WI38 (cell line): ENCODE measurements around the gene PLVAP.

ENCODE experiments used
- H3K4me3 ChIP-seq: 2 replicates; pipeline ENCODE4 v1.5.1; 2011; ENCODE audit warnings: low read depth, mild to moderate bottlenecking, control low read depth, low read length
- TF ChIP-seq, protein P1 (sequence below): IDR thresholded peaks from 2 replicates; pipeline ENCODE4 v1.5.1; 2012; ENCODE audit warnings: low read depth, mild to moderate bottlenecking, control low read depth, low read length

The PLVAP gene

DNA sequence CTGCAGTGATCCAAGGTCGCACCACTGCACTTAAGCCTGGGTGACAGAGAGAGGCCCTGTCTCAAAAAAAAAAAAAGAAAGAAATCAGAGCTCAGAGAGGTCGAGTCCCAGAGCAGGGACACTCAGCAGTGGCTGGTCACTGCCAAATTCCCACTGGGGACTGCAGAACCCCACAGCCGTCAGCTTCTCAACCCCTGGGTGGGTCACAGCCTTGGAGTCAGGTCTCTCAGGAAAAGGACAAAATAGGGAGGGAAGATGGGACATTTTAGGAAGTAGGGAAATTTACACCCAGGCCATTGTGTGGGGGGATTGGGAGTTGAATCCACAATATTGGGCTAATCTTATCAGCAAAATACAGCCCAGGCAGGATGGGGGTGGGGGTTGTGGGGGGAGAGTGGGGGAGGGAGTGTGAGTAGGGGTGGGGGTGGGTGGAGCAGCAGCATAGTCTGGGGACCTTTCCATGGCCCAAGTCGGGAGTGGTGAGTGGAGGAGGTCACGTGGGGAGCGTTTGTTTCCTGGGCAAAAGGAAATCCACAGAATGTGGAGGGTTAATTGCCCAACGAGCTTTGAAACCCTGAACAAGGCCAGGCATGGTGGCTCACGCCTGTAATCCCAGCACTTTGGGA lies 21.9 kb upstream of the PLVAP start:
- H3K4me3 ChIP-seq = no peak overlapping the region
- TF ChIP-seq, protein P1, sequence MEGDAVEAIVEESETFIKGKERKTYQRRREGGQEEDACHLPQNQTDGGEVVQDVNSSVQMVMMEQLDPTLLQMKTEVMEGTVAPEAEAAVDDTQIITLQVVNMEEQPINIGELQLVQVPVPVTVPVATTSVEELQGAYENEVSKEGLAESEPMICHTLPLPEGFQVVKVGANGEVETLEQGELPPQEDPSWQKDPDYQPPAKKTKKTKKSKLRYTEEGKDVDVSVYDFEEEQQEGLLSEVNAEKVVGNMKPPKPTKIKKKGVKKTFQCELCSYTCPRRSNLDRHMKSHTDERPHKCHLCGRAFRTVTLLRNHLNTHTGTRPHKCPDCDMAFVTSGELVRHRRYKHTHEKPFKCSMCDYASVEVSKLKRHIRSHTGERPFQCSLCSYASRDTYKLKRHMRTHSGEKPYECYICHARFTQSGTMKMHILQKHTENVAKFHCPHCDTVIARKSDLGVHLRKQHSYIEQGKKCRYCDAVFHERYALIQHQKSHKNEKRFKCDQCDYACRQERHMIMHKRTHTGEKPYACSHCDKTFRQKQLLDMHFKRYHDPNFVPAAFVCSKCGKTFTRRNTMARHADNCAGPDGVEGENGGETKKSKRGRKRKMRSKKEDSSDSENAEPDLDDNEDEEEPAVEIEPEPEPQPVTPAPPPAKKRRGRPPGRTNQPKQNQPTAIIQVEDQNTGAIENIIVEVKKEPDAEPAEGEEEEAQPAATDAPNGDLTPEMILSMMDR = no peak

DNA sequence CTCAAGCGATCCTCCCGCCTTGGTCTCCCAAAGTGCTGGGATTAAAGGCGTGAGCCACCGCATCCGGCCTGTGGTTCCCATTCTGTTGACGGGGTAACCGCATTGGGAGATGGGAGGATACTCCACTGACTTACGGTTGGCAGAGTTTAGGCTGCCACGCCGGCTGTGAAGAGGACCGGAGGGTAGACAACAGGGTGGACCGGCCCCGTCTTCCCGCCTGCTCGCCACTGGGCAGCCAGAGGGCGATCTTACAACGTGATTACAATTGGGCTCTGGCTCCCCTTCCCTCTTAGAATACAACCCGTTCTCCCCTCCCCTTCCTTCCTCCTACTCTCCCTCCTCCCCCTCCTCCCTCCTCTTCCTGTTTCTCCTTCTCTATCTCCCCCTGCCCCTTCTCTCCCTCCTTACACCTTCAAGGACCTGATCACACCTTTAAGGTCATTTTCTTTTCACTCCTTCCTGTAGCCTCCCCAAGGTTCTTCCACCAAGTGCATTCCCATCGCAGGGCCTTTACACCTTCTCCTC lies 17.8 kb upstream of the PLVAP start:
- TF ChIP-seq, protein P1 = peak; percentile 44
- H3K4me3 ChIP-seq = no peak overlapping the region

DNA sequence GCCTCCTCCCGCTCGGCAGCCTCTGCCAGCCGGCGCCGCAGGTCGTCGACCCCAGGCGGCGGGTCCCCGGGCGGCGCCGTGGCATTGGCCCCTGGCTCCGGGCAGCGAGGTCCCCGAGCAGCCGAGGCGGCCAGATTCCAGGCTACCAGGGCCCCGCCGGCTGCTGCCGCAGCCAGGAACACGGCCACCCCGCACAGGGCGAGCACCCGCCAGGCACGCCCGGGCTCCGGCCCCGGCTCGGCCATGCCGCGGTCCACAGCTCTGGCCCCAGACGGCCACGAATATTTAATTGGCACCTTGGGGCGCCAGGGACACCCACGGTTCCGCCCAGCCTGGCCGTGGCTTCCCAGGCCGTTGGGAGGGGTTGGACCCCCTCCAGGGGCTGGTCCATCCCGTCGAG lies 16.8 kb upstream of the PLVAP start, which contains the start of gene CCDC194:
Gene CCDC194 (minus strand): TSS at position 283 of the 400 bp plus-strand sequence. CDS start 38 bp downstream, at position 245.
- TF ChIP-seq, protein P1 = no peak
- H3K4me3 ChIP-seq = no peak within 1 kb of the TSS

DNA sequence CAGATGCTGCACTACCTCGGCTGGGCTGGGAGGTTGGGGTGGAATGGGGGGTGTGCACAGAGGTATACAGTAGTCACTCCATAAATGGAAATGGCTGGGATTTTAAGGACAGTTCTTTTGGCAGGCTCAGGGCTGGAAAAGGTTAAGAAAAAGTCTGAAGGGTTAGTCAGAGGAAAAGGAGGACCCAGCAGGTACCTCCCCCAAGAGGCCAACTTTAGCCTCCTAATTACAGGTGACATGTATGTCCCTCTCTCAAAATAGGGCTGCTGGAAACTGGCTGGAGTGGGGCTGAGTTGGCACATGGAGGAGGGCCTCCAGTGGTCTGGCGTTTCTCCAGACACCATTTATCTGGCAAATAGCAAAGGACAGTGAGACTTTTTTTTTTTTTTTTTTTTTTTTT lies 15.9 kb upstream of the PLVAP start:
- TF ChIP-seq, protein P1 = no peak

DNA sequence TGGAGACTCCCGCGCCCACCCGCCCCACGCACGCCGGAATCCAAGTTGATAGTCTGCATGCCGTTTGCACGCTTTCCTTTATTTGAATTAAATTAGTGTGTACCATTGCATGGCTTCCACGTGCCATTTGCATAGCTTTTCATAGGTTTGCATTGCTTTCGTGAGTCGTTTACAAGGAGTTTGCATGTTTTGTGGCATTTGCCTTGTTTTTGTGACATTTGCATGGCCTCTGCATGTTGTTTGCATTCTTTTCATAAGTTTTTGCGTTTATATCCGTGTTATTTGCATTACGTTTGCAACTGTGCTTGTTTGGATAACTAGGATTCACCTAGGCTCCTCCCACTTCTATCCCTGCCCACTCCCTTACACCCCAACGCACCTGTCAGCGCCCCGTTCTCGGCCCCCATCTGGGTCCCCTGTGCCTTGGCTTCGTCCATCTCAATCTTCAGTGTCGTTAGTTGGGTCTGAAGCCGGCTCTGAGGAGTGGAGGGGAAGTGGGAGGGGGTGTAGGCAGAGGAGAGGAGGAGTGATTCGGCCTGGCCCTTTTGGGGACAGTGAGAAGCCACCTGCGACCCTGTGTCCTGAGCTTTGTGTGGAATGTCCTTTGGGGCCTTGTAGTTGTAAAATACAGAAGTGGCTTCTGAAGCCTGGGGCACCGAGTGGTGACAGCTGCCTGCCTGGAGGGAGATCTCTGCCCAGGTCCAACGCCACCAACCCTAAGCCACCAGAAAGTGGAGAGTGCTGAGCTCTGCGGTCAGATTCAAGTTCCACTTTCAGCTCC lies 14.4 kb upstream of the PLVAP start:
- TF ChIP-seq, protein P1 = no peak
- peak overlapping the region; percentile 46 for H3K4me3 ChIP-seq

More for the DNA sequence above, 15.9 kb upstream of the PLVAP start:
- H3K4me3 ChIP-seq = no peak overlapping the region

DNA sequence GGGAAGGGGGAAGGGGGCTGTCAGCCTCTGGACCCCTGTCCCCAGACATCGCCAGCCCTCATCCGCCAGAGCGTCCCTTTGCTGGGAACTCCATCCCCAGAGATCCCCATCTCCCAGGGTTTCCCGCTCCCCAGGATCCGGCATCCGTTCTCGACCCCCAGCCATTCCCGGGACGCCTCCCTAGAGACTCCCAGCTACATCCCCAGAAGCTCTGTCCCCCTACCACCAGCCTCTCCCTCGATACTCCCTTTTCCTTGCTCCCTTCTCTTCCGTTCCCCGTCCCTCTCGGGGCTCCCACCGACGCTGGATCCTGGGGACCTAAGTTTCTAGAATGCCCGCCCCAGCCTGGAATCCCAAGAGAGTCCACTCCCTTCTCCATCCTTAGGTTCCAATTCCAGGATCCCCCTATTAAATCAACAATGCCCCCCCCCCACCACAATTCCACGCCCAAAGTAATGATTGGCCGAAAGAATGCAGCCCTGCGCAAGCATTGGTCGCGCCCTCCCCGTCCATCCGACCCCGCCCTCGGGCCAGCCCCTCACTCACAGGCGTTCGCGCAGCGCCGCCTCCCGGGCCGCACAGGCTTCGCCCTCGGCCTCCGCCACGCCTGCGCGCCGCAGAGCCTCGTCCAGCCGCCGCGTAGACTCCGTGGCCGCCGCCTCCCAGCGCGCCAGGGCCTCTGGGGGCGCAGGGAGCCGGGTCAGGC lies 13.7 kb upstream of the PLVAP start:
- TF ChIP-seq, protein P1 = peak; percentile 63
- H3K4me3 ChIP-seq = peak overlapping the region; percentile 58
